GM19397 (cell line): ENCODE results near the gene LNPEP.
"Not testable (repeated sequence)": the region's sequence is repeated elsewhere in the genome, so short reads cannot be mapped to it uniquely, and the experiment has no call there.

ENCODE experiments used
- ATAC-seq: cut with Tn5 transposase; IDR thresholded peaks from one replicate; pipeline ENCODE4 v1.9.1; 2021; ENCODE audit warnings: mild to moderate bottlenecking, moderate library complexity; ENCODE audit not compliant: unreplicated experiment

LNPEP gene

DNA sequence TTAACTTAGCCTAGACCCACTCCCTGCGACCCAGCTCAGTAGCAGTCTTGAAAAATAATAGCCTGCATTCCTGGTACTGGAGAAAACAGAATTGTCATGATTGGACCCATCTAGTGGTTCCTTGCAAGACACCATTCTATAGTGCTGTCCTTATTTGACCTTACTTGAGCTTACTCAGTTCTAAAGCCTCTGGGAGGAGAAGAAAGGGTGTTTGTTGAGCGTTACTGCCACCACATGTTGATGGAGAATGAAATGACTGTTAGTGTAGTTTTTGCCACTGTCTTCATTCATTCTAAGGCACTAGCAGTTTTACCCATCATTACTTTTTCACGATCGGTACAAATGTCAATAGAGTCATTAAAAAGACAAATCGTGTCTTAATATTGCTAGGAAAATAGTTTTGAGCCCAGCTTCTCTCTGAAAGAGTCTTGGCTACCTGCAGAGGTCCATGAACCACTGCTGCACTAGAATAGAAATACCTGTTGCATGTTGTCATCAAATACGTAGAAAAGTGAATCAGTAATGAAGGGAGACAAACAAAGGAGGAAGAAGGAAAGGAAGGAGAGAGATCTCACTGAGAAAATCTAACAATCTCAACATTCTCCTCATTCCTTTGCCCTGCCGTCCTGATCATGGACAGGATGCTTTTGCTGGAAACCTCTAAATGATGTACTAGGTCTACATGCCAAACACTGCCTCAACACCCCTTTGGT lies 110.5 kb downstream of the LNPEP start:
- no peak for ATAC-seq

GRCh38 chr5:97047076-97047475 lies 111.2 kb downstream of the LNPEP start:
- no peak for ATAC-seq

DNA sequence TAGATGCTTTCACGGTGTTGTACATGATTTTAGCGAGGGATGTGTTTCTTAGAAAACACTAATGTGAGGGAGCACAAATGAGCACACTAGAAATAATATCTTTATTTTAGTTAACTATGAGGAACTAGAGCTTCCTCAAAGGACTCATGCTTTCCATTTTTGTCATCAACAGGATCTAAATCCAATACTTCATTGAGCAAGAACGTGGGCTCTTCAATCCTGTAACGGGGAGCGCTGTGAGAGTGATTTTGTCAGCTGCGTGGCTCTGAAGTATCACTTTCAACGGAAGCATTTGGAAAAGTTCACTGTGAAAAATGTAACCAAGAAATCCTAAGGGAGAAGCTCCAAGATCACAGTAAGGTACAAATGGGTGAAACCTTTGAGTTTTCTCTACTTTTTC lies 113.3 kb downstream of the LNPEP start:
- no peak for ATAC-seq

GRCh38 chr5:97056263-97056662 lies 120.4 kb downstream of the LNPEP start:
- no peak for ATAC-seq

GRCh38 chr5:97062046-97062445 lies 126.2 kb downstream of the LNPEP start:
- no peak for ATAC-seq

DNA sequence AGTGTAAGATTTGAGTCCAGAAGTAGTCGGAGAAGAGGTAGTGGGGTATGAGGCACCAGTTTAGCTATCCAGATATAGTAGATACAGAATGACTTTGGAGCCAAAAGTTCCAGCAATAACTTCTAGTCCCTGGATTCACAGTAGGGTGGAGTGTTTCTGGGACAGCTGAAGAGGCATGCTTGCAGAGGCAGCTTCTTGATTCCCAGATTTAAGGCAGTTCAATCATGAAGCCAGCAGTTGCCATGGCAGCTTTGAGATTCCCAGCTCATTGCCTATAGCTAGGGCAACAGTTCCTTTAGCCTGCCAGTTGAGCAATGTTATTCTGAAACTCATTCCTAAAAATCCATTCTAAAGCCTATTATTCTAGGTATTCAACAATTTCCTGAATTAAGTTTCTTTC lies 127.4 kb downstream of the LNPEP start:
- ATAC-seq, result no peak

GRCh38 chr5:97065475-97065874 lies 129.6 kb downstream of the LNPEP start:
- ATAC-seq, result no peak

GRCh38 chr5:97067296-97067850 lies 131.5 kb downstream of the LNPEP start:
- no peak for ATAC-seq

- no peak for ATAC-seq
Observed at GRCh38 chr5:97070234-97070633, 134.4 kb downstream of the LNPEP start.

DNA sequence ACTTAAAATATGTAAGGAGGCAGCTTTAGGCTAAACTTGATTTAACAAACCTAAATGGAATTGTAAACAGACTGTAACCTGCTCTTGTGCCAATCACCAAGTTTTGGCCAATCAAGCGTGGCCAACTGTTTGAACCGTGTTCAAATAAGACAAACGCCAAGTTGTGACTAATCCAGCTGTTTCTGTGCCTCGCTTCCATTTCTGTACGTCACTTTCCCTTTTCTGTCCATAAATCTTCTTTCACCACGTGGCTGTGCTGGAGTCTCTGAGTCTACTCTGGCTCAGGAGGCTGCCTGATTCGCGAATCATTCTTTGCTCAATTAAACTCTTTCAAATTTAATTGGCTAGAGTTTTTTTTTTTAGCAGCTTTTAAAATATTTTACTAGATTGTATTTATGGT lies 135.2 kb downstream of the LNPEP start:
- no peak for ATAC-seq

GRCh38 chr5:97071993-97072392 lies 136.1 kb downstream of the LNPEP start:
- no peak for ATAC-seq

DNA sequence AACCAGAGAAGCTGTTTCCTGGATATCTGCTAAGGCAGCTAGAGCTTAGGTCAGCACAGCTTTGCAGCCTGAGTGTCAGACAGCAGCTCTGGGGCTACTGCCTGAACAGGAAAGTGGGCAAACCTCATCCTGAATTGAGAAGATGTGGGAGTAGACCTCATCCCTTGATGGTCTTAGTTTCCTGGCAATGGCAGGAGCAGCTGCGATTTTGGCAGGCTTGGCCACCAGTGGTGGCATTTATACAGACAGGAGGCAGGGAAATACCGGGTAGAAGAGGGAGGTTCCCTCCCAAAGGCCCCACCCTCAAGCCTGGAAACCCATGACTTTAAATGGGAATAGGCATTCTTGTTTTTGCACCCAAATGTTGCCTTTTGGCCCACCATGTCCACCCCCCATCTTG lies 136.8 kb downstream of the LNPEP start:
- no peak for ATAC-seq

GRCh38 chr5:97073420-97073819 lies 137.5 kb downstream of the LNPEP start:
- no peak for ATAC-seq

DNA sequence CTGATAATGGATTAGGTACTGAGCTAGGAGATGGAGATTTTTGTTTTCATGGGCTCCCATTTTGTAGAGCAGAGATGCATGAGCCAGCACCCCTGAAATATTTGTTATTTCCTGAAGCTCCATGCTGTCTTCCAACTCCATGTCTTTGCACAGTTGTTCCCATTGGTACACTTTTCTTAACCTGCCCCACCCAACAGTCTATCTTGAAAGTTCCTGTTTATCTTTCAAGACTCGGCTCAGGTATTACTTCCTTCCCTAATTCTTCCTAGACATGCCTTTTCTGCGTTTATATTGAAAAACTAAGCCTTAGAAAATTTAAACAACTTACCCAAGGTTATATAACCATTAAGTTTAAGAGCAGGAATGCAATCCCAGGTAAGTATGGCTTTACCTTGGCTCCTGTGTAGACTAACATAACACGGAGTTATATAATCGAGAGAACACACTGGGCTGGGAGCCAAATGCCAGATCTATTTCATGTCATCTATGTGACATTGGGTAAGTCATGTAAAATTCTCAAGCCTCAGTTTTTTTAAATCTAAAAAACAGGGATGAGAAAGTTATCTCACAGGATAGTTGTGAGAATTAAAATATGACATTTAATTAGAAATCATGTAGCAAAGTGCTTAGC lies 139.1 kb downstream of the LNPEP start:
- ATAC-seq, result no peak

- ATAC-seq, result no peak
Observed at GRCh38 chr5:97075649-97076048, 139.8 kb downstream of the LNPEP start.

- ATAC-seq, result no peak
Observed at GRCh38 chr5:97076098-97076497, 140.2 kb downstream of the LNPEP start.

DNA sequence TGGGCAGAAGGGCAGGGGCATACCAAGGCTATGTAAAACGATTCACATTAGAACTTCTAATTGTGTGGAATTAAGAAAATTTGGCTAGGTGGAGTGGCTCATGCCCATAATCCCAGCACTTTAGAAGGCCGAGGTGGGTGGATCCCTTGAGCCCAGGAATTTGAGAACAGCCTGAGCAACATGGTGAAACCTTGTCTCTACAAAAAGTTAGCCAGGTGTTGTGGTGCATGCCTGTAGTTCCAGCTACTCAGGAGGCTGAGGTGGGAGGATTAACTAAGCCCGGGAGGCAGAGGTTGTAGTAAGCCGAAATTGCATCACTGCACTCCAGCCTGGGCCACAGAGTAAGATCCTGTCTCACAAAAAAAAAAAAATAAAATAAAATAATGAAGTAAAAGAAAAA lies 141.4 kb downstream of the LNPEP start:
- no peak for ATAC-seq

DNA sequence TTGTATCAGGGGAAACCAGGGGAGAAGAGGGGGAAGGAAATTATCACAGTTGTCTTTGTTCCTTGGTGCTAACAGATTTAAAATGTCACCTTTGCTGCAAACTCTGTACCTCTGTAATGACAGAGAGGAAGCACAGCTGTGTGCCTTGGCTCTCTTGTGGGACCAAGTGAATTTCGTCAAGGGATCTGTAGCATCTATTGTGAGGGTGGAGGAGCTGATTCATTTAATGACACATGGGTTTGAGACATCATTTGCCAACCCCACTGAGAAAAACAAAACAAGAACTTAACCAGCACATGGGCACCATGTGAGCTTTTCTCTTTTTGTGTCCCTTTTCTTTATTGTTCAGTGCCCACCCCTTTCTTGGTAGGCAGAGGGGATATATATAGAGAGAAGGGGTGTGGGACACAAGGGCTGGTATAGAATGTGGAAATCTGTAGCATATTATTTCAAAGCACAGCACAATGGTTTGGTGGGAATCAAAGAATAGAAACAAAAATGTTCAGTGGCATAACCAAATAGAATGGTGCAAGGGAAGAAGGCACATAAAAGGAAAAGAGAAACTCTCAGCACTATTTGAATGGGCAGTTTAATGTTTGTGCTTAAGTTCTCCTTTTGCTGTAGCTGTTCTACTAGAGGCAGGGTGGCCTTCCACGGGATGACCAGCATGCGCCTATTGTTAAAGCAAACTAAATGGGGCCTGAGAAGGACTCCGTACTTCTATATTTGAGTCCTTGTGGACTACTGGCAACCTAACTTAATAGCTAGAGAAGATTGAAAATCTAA lies 143.3 kb downstream of the LNPEP start:
- ATAC-seq, result no peak

GRCh38 chr5:97084782-97085458 lies 149.0 kb downstream of the LNPEP start:
- not testable (repeated sequence) for ATAC-seq

DNA sequence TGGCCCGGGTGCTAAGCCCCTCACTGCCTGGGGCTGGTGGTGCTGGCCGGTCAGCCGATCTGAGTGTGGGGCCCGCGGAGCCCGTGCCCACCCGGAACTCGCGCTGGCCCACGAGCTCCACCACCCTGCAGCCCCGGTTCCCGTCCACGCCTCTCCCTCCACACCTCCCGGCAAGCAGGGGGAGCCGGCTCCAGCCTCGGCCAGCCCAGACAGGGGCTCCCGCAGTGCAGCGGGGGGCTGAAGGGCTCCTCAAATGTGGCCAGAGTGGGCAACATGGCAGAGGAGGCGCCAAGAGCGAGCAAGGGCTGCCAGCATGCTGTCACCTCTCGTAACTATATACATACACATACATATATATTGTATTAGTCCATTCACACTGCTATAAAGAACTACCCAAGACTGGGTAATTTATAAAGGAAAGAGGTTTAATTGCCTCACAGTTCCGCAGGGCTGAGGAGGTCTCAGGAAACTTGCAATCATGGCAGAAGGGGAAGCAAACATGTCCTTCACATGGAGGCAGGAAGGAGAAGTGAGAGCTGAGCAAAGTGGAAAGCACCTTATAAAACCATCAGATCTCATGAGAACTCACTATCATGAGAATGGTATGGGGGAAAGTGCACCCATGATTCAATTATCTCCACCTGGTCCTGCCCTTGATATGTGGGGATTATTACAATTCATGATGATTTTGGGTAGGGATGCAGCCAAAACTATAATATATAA lies 149.7 kb downstream of the LNPEP start:
- no peak for ATAC-seq
